Measurements from ENCODE around the gene KDM5A. TPM values are rescaled to one million over a fixed set of nuclear protein-coding genes. Genes with fewer than 3 reads are reported as not detected.
"Not testable (repeated sequence)": the region's sequence is repeated elsewhere in the genome, so short reads cannot be mapped to it uniquely, and the experiment has no call there.

The KDM5A gene
- total RNA-seq, 1 donor from 2014 or later: 63.1 TPM

- no peak overlapping the region for H3K27ac Mint-ChIP-seq (ENCODE audit: unreplicated experiment)
- peaks cover 3% of the 10 kb centered on the region for H3K9me3 Mint-ChIP-seq
- no peaks in the 10 kb centered on the region for H3K4me1 Mint-ChIP-seq
- no peak for TF ChIP-seq CTCF (conservative IDR thresholded peaks at IDR 0.05)
- H3K4me3 Mint-ChIP-seq: no peak overlapping the region
- no peaks in the 10 kb centered on the region for H3K27me3 Mint-ChIP-seq (ENCODE audit: low read depth)
- no peak for DNase-seq (ENCODE audit: low read depth, low spot score)
- H3K36me3 Mint-ChIP-seq (ENCODE audit: low read depth): peaks cover 79% of the 10 kb centered on the region
These were observed 21.1 kb downstream of the KDM5A start for GRCh38 chr12:367972-368371.

GRCh38 chr12:366820-367219 lies 22.3 kb downstream of the KDM5A start:
- Mint-ChIP-seq H3K36me3 (ENCODE audit: low read depth) (peaks cover 77% of the 10 kb centered on the region), H3K9me3 (peaks cover 3% of the 10 kb centered on the region), H3K27me3 (ENCODE audit: low read depth) (no peaks in the 10 kb centered on the region), H3K4me3 (no peak overlapping the region), H3K4me1 (no peaks in the 10 kb centered on the region), H3K27ac (ENCODE audit: unreplicated experiment) (no peak overlapping the region)
- no peak for TF ChIP-seq CTCF (conservative IDR thresholded peaks at IDR 0.05)
- DNase-seq (ENCODE audit: low read depth, low spot score): no peak

GRCh38 chr12:359091-359490 lies 30.0 kb downstream of the KDM5A start:
- Mint-ChIP-seq H3K4me3 (no peak overlapping the region), H3K4me1 (no peaks in the 10 kb centered on the region), H3K9me3 (no peaks in the 10 kb centered on the region), H3K36me3 (ENCODE audit: low read depth) (peaks cover 57% of the 10 kb centered on the region), H3K27ac (ENCODE audit: unreplicated experiment) (no peak overlapping the region), H3K27me3 (ENCODE audit: low read depth) (no peaks in the 10 kb centered on the region)
- no peak for DNase-seq (ENCODE audit: low read depth, low spot score)
- TF ChIP-seq CTCF (conservative IDR thresholded peaks at IDR 0.05): no peak

- Mint-ChIP-seq H3K27ac (ENCODE audit: unreplicated experiment) (no peak overlapping the region), H3K4me1 (no peaks in the 10 kb centered on the region), H3K4me3 (no peak overlapping the region), H3K9me3 (no peaks in the 10 kb centered on the region), H3K27me3 (ENCODE audit: low read depth) (no peaks in the 10 kb centered on the region), H3K36me3 (ENCODE audit: low read depth) (peaks cover 47% of the 10 kb centered on the region)
- no peak for DNase-seq (ENCODE audit: low read depth, low spot score)
- no peak for TF ChIP-seq CTCF (conservative IDR thresholded peaks at IDR 0.05)
These were observed 32.7 kb downstream of the KDM5A start for GRCh38 chr12:356276-356988.

- H3K4me1 Mint-ChIP-seq: not testable (repeated sequence)
These were observed 37.9 kb downstream of the KDM5A start for GRCh38 chr12:351197-351596.

GRCh38 chr12:349625-350024 lies 39.5 kb downstream of the KDM5A start:
- H3K4me1 Mint-ChIP-seq; H3K4me3 Mint-ChIP-seq; H3K9me3 Mint-ChIP-seq; H3K27ac Mint-ChIP-seq (ENCODE audit: unreplicated experiment); H3K27me3 Mint-ChIP-seq (ENCODE audit: low read depth); DNase-seq (ENCODE audit: low read depth, low spot score): not testable (repeated sequence)
- H3K36me3 Mint-ChIP-seq (ENCODE audit: low read depth): peaks cover 55% of the 10 kb centered on the region

More at GRCh38 chr12:351197-351596, 37.9 kb downstream of the KDM5A start:
- H3K27ac Mint-ChIP-seq (ENCODE audit: unreplicated experiment); H3K4me3 Mint-ChIP-seq; H3K27me3 Mint-ChIP-seq (ENCODE audit: low read depth); DNase-seq (ENCODE audit: low read depth, low spot score); H3K9me3 Mint-ChIP-seq: not testable (repeated sequence)
- peaks cover 48% of the 10 kb centered on the region for H3K36me3 Mint-ChIP-seq (ENCODE audit: low read depth)

- H3K27me3 Mint-ChIP-seq (ENCODE audit: low read depth); DNase-seq (ENCODE audit: low read depth, low spot score); H3K4me1 Mint-ChIP-seq; H3K4me3 Mint-ChIP-seq; H3K27ac Mint-ChIP-seq (ENCODE audit: unreplicated experiment); H3K9me3 Mint-ChIP-seq: not testable (repeated sequence)
- H3K36me3 Mint-ChIP-seq (ENCODE audit: low read depth): peaks cover 55% of the 10 kb centered on the region
These were observed 46.1 kb downstream of the KDM5A start for GRCh38 chr12:343036-343435.

Data from neural crest cell (in vitro differentiated cells).